ENCODE results near the gene MICAL2.

DNA sequence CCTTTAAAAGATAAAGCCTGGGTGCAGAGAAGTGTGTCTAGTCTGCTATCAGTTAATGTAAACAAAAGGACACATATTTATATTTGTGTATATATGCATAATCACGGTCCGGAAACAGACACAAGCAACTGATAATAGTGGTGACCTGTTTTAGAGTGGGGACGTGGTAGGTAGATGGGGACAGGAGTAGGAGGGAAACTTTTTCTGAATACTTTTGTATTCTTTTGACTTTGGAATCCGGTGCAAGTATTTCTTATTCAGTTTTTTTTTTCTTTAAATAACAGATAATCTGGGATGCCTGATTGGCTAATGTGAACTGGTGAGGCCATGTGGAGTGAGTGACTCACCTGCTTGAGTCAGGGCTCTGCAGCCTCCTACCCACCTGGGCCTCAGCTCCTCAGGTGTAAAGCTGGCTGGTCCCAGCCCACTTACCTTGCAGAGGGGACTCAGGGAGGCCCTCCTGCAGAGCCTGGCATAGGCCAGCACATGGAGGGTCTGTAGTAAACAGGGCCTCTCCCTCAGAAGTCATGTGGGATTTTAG, 15.3 kb downstream of the MICAL2 start:
- TF ChIP-seq, protein P1, sequence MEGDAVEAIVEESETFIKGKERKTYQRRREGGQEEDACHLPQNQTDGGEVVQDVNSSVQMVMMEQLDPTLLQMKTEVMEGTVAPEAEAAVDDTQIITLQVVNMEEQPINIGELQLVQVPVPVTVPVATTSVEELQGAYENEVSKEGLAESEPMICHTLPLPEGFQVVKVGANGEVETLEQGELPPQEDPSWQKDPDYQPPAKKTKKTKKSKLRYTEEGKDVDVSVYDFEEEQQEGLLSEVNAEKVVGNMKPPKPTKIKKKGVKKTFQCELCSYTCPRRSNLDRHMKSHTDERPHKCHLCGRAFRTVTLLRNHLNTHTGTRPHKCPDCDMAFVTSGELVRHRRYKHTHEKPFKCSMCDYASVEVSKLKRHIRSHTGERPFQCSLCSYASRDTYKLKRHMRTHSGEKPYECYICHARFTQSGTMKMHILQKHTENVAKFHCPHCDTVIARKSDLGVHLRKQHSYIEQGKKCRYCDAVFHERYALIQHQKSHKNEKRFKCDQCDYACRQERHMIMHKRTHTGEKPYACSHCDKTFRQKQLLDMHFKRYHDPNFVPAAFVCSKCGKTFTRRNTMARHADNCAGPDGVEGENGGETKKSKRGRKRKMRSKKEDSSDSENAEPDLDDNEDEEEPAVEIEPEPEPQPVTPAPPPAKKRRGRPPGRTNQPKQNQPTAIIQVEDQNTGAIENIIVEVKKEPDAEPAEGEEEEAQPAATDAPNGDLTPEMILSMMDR (conservative IDR thresholded peaks at IDR 0.05; ENCODE audit: low read depth, low read length), result no peak
- TF ChIP-seq EZH2phosphoT487 (IDR thresholded peaks at IDR 0.05; ENCODE audit: borderline replicate concordance, low read length) (no peak), EZH2 (IDR thresholded peaks at IDR 0.05; ENCODE audit: low read length, unreplicated experiment) (no peak)

All from PC-3 (cell line).